B cell (primary cell): Measurements from ENCODE around the gene RTL1.

Source experiments
- EZH2 ChIP-seq: IDR thresholded peaks from 2 replicates; pipeline ENCODE4 v1.6.1; 2012; ENCODE audit warnings: borderline replicate concordance, low read depth, mild to moderate bottlenecking, moderate library complexity, low read length; ENCODE audit not compliant: insufficient read depth, poor library complexity, severe bottlenecking
- TF ChIP-seq, protein P1 (sequence below): fragments of 200-600 bp; IDR thresholded peaks from one replicate; pipeline ENCODE4 v1.8.0; 2022; ENCODE audit warnings: antibody characterized with exemption, mild to moderate bottlenecking

DNA sequence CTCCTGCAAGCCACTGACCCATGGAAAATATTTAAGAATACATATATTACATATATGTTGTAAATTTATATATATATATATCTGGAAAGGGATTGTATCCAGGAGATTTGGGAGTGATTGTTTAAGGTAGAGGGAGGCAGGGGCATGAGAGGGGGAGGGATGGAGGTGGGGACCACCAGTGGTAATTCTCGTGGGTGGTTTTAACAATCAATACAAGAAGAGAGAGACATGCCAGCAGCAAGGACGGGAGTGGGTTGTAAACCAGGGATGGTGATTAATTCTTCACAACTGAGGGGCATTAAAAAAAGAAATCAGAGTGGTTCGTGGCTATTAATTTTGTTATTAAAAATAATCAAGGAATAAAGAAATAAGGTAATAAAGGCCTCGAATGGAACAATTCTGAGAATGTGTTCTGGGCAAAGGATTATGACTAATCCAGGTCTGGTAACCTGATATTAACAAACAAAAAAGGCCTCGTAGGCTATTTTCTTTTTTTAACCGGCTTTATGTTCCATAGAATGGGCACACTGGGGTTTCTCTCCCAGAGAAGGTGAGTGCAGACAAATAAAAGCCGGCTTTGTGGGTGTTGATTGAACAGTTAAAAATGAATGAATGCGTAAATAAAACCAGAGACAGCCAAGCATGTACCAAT is 8.3 kb upstream of the RTL1 start:
- TF ChIP-seq, protein P1, sequence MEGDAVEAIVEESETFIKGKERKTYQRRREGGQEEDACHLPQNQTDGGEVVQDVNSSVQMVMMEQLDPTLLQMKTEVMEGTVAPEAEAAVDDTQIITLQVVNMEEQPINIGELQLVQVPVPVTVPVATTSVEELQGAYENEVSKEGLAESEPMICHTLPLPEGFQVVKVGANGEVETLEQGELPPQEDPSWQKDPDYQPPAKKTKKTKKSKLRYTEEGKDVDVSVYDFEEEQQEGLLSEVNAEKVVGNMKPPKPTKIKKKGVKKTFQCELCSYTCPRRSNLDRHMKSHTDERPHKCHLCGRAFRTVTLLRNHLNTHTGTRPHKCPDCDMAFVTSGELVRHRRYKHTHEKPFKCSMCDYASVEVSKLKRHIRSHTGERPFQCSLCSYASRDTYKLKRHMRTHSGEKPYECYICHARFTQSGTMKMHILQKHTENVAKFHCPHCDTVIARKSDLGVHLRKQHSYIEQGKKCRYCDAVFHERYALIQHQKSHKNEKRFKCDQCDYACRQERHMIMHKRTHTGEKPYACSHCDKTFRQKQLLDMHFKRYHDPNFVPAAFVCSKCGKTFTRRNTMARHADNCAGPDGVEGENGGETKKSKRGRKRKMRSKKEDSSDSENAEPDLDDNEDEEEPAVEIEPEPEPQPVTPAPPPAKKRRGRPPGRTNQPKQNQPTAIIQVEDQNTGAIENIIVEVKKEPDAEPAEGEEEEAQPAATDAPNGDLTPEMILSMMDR = no peak
- no peak for TF ChIP-seq EZH2
